Large intestine (tissue), 3 donors: ENCODE measurements around the gene RPLP1. TPM values are rescaled to one million over a fixed set of nuclear protein-coding genes. Genes with fewer than 3 reads are reported as not detected.

Experiments
- DNase-seq, 2 donors: peaks; one replicate each; pipeline versions ENCODE4 v3.0.0 to v3.0.0-alpha.2; 2013
- H3K27ac ChIP-seq: one replicate; pipeline ENCODE4 v1.5.1; 2013; ENCODE audit warnings: low read length
- H3K27me3 ChIP-seq: 2 replicates; pipeline ENCODE4 v1.6.1; 2013; ENCODE audit warnings: low read length; ENCODE audit not compliant: control insufficient read depth, insufficient read depth
- H3K36me3 ChIP-seq: 2 replicates; pipeline ENCODE4 v1.6.1; 2013; ENCODE audit warnings: low read length; ENCODE audit not compliant: control insufficient read depth, insufficient read depth
- H3K4me1 ChIP-seq: one replicate; pipeline ENCODE4 v1.6.1; 2013; ENCODE audit warnings: low read length; ENCODE audit not compliant: control insufficient read depth, insufficient read depth
- H3K4me3 ChIP-seq: one replicate; pipeline ENCODE4 v1.5.1; 2013; ENCODE audit warnings: low read length
- H3K9me3 ChIP-seq: one replicate; pipeline ENCODE4 v1.6.1; 2013; ENCODE audit warnings: mild to moderate bottlenecking, low read depth, low read length, moderate library complexity; ENCODE audit not compliant: control insufficient read depth
- whole genome bisulfite sequencing: methylation state at CpG from one replicate; pipeline ENCODE4 v1.1.5; 2013; ENCODE audit warnings: low lambda C conversion rate; ENCODE audit not compliant: insufficient coverage; 5-methylcytosine and 5-hydroxymethylcytosine counted together
- polyA plus RNA-seq: library from polyadenylated mRNA; unstranded; fragments of 120-200 nt; gene quantifications from one replicate; pipeline ENCODE4 v1.2.1, GENCODE V29; 2013

The RPLP1 gene
- polyA plus RNA-seq, 1 donor: 2,101 TPM

GRCh38 chr15:69504352-69505040, 51.9 kb downstream of the RPLP1 start:
- no peak overlapping the region for H3K27ac ChIP-seq
- H3K27me3 ChIP-seq: peaks cover 8% of the 10 kb centered on the region
- no peak overlapping the region for H3K4me3 ChIP-seq
- WGBS: no CpG with 5 or more reads among the region's 3 CpGs
- DNase-seq: no peak
- H3K9me3 ChIP-seq: no peaks in the 10 kb centered on the region
- no peaks in the 10 kb centered on the region for H3K4me1 ChIP-seq
- no peaks in the 10 kb centered on the region for H3K36me3 ChIP-seq

Other genes with a start within 250 kb of the RPLP1 start
- gene PAQR5, start 153.9 kb upstream of the RPLP1 start, polyA plus RNA-seq: 3.4 TPM
- gene KIF23, start 38.5 kb upstream of the RPLP1 start, polyA plus RNA-seq: 15.9 TPM